CD14-positive monocyte (primary cell): Measurements from ENCODE around the gene CDH8. TPM values are rescaled to one million over a fixed set of nuclear protein-coding genes. Genes with fewer than 3 reads are reported as not detected.

ENCODE experiments used
- DNase-seq, 3 donors: peaks; one replicate each; pipeline ENCODE4 v3.0.0-alpha.2; 2011 to 2022
- H2AFZ ChIP-seq: 2 replicates; pipeline ENCODE4 v1.6.0; 2012; ENCODE audit warnings: mild to moderate bottlenecking, low read depth, low read length, inconsistent platforms; ENCODE audit not compliant: insufficient read depth, poor library complexity, severe bottlenecking
- H3K27ac ChIP-seq, 2 donors: 1 replicate in 1 of 2; 2 replicates in 1 of 2; pipeline ENCODE4 v1.5.1; 2012 to 2013; ENCODE audit warnings: low read length in 2 of 2, control low read depth in 1 of 2, inconsistent platforms in 1 of 2, low read depth in 1 of 2, mild to moderate bottlenecking in 1 of 2
- H3K27me3 ChIP-seq, 2 donors: one replicate each; pipeline versions ENCODE4 v1.6.0 to v1.6.1; 2011 to 2013; ENCODE audit warnings: low read length in 2 of 2; ENCODE audit not compliant: control insufficient read depth in 2 of 2, insufficient read depth in 2 of 2
- H3K36me3 ChIP-seq, 2 donors: replicated peaks in 1 of 2; 1 replicate in 1 of 2; 2 replicates in 1 of 2; pipeline versions ENCODE4 v1.5.1 to v1.6.1; 2012 to 2013; ENCODE audit warnings: low read length in 2 of 2, control low read depth in 1 of 2, inconsistent platforms in 1 of 2, mild to moderate bottlenecking in 1 of 2; ENCODE audit not compliant: insufficient read depth in 2 of 2, control insufficient read depth in 1 of 2
- H3K4me1 ChIP-seq, 2 donors: 1 replicate in 1 of 2; 2 replicates in 1 of 2; pipeline versions ENCODE4 v1.5.1 to v1.6.1; 2012 to 2013; ENCODE audit warnings: low read length in 2 of 2, control low read depth in 1 of 2, inconsistent platforms in 1 of 2, mild to moderate bottlenecking in 1 of 2, moderate library complexity in 1 of 2; ENCODE audit not compliant: insufficient read depth in 2 of 2, control insufficient read depth in 1 of 2
- H3K4me2 ChIP-seq: replicated peaks from 2 replicates; pipeline ENCODE3; 2012; ENCODE audit warnings: low read length, moderate library complexity, mild to moderate bottlenecking; ENCODE audit not compliant: poor library complexity, severe bottlenecking; ENCODE audit errors: extremely low read depth
- H3K4me3 ChIP-seq, 3 experiments: fragments of 200-600 bp in 1 of 3; sonication (generic) in 1 of 3; replicated peaks in 1 of 3; 1 replicate in 2 of 3; 2 replicates in 1 of 3; pipeline ENCODE4 v1.5.1; 2011 to 2013; ENCODE audit warnings: low read length in 3 of 3, mild to moderate bottlenecking in 3 of 3, control low read depth in 2 of 3, low read depth in 2 of 3, inconsistent platforms in 1 of 3, moderate library complexity in 1 of 3
- H3K79me2 ChIP-seq: 2 replicates; pipeline ENCODE4 v1.6.0; 2012; ENCODE audit warnings: mild to moderate bottlenecking, control low read depth, inconsistent platforms, low read length, moderate library complexity; ENCODE audit not compliant: insufficient read depth
- H3K9ac ChIP-seq: 2 replicates; pipeline ENCODE4 v1.6.0; 2017; ENCODE audit warnings: low read length, mild to moderate bottlenecking; ENCODE audit not compliant: insufficient read depth, poor library complexity, severe bottlenecking
- H3K9me3 ChIP-seq, 2 donors: replicated peaks in 1 of 2; 1 replicate in 1 of 2; 2 replicates in 1 of 2; pipeline versions ENCODE4 v1.5.1 to v1.6.1; 2012 to 2013; ENCODE audit warnings: low read length in 2 of 2, control low read depth in 1 of 2; ENCODE audit not compliant: control insufficient read depth in 1 of 2, insufficient read depth in 1 of 2
- H4K20me1 ChIP-seq: 2 replicates; pipeline ENCODE4 v1.6.0; 2012; ENCODE audit warnings: mild to moderate bottlenecking, low read length, control low read depth, moderate library complexity; ENCODE audit not compliant: insufficient read depth
- H3K27ac Mint-ChIP-seq, 7 donors: one replicate each; pipeline ENCODE4 v1.8.0; 2020; ENCODE audit warnings: mild to moderate bottlenecking in 7 of 7, mixed read lengths in 7 of 7, moderate library complexity in 6 of 7, inconsistent platforms in 2 of 7
- H3K27me3 Mint-ChIP-seq, 3 donors: one replicate each; pipeline ENCODE4 v1.8.0; 2021 to 2022; ENCODE audit warnings: low read depth in 3 of 3, mild to moderate bottlenecking in 3 of 3, mixed read lengths in 3 of 3, moderate library complexity in 3 of 3, inconsistent platforms in 1 of 3
- H3K36me3 Mint-ChIP-seq, 2 donors: one replicate each; pipeline ENCODE4 v1.8.0; 2020; ENCODE audit warnings: mixed read lengths in 2 of 2, inconsistent platforms in 1 of 2, mild to moderate bottlenecking in 1 of 2
- H3K4me1 Mint-ChIP-seq: one replicate; pipeline ENCODE4 v1.8.0; 2020; ENCODE audit warnings: mild to moderate bottlenecking, mixed read lengths
- H3K4me3 Mint-ChIP-seq, 2 donors: one replicate each; pipeline ENCODE4 v1.8.0; 2020; ENCODE audit warnings: mild to moderate bottlenecking in 2 of 2, mixed read lengths in 2 of 2, moderate library complexity in 1 of 2
- H3K9me3 Mint-ChIP-seq, 7 donors: one replicate each; pipeline ENCODE4 v1.8.0; 2020 to 2022; ENCODE audit warnings: mixed read lengths in 7 of 7, mild to moderate bottlenecking in 6 of 7, moderate library complexity in 6 of 7, inconsistent platforms in 2 of 7
- CTCF ChIP-seq: fragments of 200-600 bp; IDR thresholded peaks from one replicate; pipeline ENCODE4 v1.8.0; 2022; ENCODE audit warnings: antibody characterized with exemption, mild to moderate bottlenecking
- WGBS: methylation state at CpG from one replicate; pipeline ENCODE4 v1.1.5; 2013; ENCODE audit warnings: missing lambda C conversion rate; ENCODE audit not compliant: insufficient coverage; 5-methylcytosine and 5-hydroxymethylcytosine counted together
- intact Hi-C, 2 donors: fragments of 100-400 bp; cut with micrococcal nuclease; formaldehyde crosslinking; loops; one replicate each; pipeline versions ENCODE4 v1.15.0 to v1.15.1; 2023
- polyA plus RNA-seq, 3 donors: library from polyadenylated mRNA; depleted of rRNA in 1 of 3; unstranded in 2 of 3; stranded (reverse) in 1 of 3; fragments of 300-500 nt in 2 of 3; fragments of >200 nt in 1 of 3; fragmentation: Illumina TruSeq in 2 of 3; gene quantifications; 1 replicate in 2 of 3; 2 replicates in 1 of 3; pipeline ENCODE4 v1.2.3, GENCODE V29; 2012 to 2021

Gene CDH8
- polyA plus RNA-seq, 3 donors: not detected

GRCh38 chr16:61934601-61935000, 101.6 kb downstream of the CDH8 start:
- Histone ChIP-seq H3K9ac (no peak overlapping the region), H2AFZ (no peak overlapping the region), H3K9me3 (no peaks in the 10 kb centered on the region), H4K20me1 (no peaks in the 10 kb centered on the region), H3K27ac (no peak overlapping the region), H3K4me2 (no peak overlapping the region), H3K79me2 (no peaks in the 10 kb centered on the region), H3K4me1 (no peaks in the 10 kb centered on the region), H3K4me3 (no peak overlapping the region), H3K36me3 (no peaks in the 10 kb centered on the region), H3K27me3 (no peaks in the 10 kb centered on the region)
- TF ChIP-seq CTCF: no peak
- no peak for DNase-seq
- Mint-ChIP-seq H3K36me3 (no peaks in the 10 kb centered on the region), H3K27ac (no peak overlapping the region), H3K4me1 (no peaks in the 10 kb centered on the region), H3K4me3 (no peak overlapping the region), H3K27me3 (no peaks in the 10 kb centered on the region), H3K9me3 (peaks cover 0 to 2% (median 0%) of the 10 kb centered on the region in 7 donors)
- no CpG with 5 or more reads among the region's 3 CpGs for whole genome bisulfite sequencing
- intact Hi-C loops: no loop called here

GRCh38 chr16:61929776-61930175, 106.5 kb downstream of the CDH8 start:
- Histone ChIP-seq H3K4me2 (no peak overlapping the region), H3K27ac (no peak overlapping the region), H3K4me3 (no peak overlapping the region), H3K9me3 (no peaks in the 10 kb centered on the region), H3K4me1 (no peaks in the 10 kb centered on the region), H3K27me3 (no peaks in the 10 kb centered on the region), H3K9ac (no peak overlapping the region), H3K36me3 (no peaks in the 10 kb centered on the region), H4K20me1 (no peaks in the 10 kb centered on the region), H3K79me2 (no peaks in the 10 kb centered on the region), H2AFZ (no peak overlapping the region)
- TF ChIP-seq CTCF: no peak
- Mint-ChIP-seq H3K27ac (no peak overlapping the region), H3K27me3 (no peaks in the 10 kb centered on the region), H3K36me3 (no peaks in the 10 kb centered on the region), H3K4me1 (no peaks in the 10 kb centered on the region), H3K4me3 (no peak overlapping the region), H3K9me3 (peaks cover 0 to 3% (median 0%) of the 10 kb centered on the region in 7 donors)
- DNase-seq: no peak
- WGBS: no CpG with 5 or more reads among the region's 1 CpG
- intact Hi-C loops: no loop called here
